ENCODE measurements around the gene SLCO3A1.
"Not testable (repeated sequence)": the region's sequence is repeated elsewhere in the genome, so short reads cannot be mapped to it uniquely, and the experiment has no call there.

Gene SLCO3A1

DNA sequence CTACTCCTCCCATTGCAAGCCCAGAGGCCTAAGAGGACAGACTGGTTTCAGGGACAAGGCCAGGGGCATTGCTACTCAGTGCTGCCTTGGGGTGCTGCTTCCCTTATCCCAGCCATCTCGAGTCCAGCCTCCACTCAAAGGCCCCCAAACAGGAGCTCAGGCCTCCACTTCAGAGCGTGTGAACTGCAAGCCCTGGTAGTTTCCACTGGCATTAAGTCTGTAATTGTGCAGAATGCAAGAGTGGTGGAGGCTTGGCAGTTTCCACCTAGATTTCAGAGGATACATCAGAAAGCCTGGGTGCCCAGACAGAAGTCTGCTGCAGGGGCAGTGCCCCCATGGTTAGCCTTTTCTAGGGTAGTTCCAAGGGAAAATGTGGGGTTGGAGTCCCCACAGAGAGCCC is 347.4 kb downstream of the SLCO3A1 start:
- no peaks in the 10 kb centered on the region for H3K79me2 ChIP-seq (ENCODE audit: insufficient read depth, low read length)
- no peak overlapping the region for H3K4me2 ChIP-seq (ENCODE audit: low read depth, low read length, poor library complexity, severe bottlenecking)
- H3K9me3 ChIP-seq (ENCODE audit: insufficient read depth, low read depth, low read length), result no peaks in the 10 kb centered on the region
- no peak overlapping the region for H2AFZ ChIP-seq (ENCODE audit: low read length)
- no peaks in the 10 kb centered on the region for H4K20me1 ChIP-seq (ENCODE audit: insufficient read depth, low read length, poor library complexity, severe bottlenecking)
- TF ChIP-seq, protein P1, sequence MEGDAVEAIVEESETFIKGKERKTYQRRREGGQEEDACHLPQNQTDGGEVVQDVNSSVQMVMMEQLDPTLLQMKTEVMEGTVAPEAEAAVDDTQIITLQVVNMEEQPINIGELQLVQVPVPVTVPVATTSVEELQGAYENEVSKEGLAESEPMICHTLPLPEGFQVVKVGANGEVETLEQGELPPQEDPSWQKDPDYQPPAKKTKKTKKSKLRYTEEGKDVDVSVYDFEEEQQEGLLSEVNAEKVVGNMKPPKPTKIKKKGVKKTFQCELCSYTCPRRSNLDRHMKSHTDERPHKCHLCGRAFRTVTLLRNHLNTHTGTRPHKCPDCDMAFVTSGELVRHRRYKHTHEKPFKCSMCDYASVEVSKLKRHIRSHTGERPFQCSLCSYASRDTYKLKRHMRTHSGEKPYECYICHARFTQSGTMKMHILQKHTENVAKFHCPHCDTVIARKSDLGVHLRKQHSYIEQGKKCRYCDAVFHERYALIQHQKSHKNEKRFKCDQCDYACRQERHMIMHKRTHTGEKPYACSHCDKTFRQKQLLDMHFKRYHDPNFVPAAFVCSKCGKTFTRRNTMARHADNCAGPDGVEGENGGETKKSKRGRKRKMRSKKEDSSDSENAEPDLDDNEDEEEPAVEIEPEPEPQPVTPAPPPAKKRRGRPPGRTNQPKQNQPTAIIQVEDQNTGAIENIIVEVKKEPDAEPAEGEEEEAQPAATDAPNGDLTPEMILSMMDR (conservative IDR thresholded peaks at IDR 0.05; ENCODE audit: low read length), result no peak
- no peak for TF ChIP-seq EZH2phosphoT487 (IDR thresholded peaks at IDR 0.05; ENCODE audit: borderline replicate concordance)
- no peak overlapping the region for H3K9ac ChIP-seq (ENCODE audit: low read depth, low read length, poor library complexity, severe bottlenecking)
- H3K36me3 ChIP-seq (ENCODE audit: insufficient read depth, low read length), result no peaks in the 10 kb centered on the region
- no peaks in the 10 kb centered on the region for H3K9me2 ChIP-seq (replicated peaks; ENCODE audit: low read depth, low read length)
- no peaks in the 10 kb centered on the region for H3F3A ChIP-seq (ENCODE audit: low read depth)
- H3K4me3 ChIP-seq (ENCODE audit: low read length, poor library complexity, severe bottlenecking), result no peak overlapping the region
- no peaks in the 10 kb centered on the region for H3K27me3 ChIP-seq (ENCODE audit: insufficient read depth, low read length, poor library complexity, severe bottlenecking)
- H3K4me1 ChIP-seq (ENCODE audit: insufficient read depth, low read length, poor library complexity, severe bottlenecking), result no peaks in the 10 kb centered on the region

DNA sequence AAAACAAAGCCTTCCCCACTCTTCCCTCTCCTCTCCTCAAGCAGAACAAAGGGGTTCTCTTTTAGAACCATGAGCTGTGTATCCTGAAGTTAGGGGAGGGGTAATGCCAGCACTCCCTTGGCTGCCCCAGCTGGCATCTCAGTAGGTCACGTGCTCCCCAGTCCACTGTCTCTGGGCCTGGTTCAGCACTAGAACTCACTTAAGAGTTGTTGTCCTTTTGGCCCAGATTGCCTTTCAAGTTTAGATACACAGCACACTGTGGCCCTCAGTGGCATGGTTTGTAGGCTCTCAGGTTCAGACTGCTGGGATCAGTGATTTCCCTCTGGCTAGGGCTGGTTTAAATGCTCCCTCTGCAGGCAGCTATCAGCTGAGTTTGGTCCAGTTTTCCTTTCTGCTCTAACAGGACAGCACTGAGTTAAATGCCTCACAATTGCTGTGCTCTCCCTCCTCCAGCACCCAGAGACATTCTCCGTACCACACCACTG is 351.8 kb downstream of the SLCO3A1 start:
- Histone ChIP-seq H3F3A (ENCODE audit: low read depth) (no peaks in the 10 kb centered on the region), H2AFZ (ENCODE audit: low read length) (no peak overlapping the region), H3K4me3 (ENCODE audit: low read length, poor library complexity, severe bottlenecking) (no peak overlapping the region), H3K4me1 (ENCODE audit: insufficient read depth, low read length, poor library complexity, severe bottlenecking) (no peaks in the 10 kb centered on the region), H4K20me1 (ENCODE audit: insufficient read depth, low read length, poor library complexity, severe bottlenecking) (no peaks in the 10 kb centered on the region), H3K79me2 (ENCODE audit: insufficient read depth, low read length) (no peaks in the 10 kb centered on the region), H3K9ac (ENCODE audit: low read depth, low read length, poor library complexity, severe bottlenecking) (no peak overlapping the region), H3K27me3 (ENCODE audit: insufficient read depth, low read length, poor library complexity, severe bottlenecking) (no peaks in the 10 kb centered on the region), H3K9me3 (ENCODE audit: insufficient read depth, low read depth, low read length) (no peaks in the 10 kb centered on the region), H3K36me3 (ENCODE audit: insufficient read depth, low read length) (no peaks in the 10 kb centered on the region), H3K4me2 (ENCODE audit: low read depth, low read length, poor library complexity, severe bottlenecking) (no peak overlapping the region), H3K9me2 (replicated peaks; ENCODE audit: low read depth, low read length) (no peaks in the 10 kb centered on the region)
- no peak for TF ChIP-seq EZH2phosphoT487 (IDR thresholded peaks at IDR 0.05; ENCODE audit: borderline replicate concordance)
- TF ChIP-seq, protein P1 (conservative IDR thresholded peaks at IDR 0.05; ENCODE audit: low read length), result no peak

DNA sequence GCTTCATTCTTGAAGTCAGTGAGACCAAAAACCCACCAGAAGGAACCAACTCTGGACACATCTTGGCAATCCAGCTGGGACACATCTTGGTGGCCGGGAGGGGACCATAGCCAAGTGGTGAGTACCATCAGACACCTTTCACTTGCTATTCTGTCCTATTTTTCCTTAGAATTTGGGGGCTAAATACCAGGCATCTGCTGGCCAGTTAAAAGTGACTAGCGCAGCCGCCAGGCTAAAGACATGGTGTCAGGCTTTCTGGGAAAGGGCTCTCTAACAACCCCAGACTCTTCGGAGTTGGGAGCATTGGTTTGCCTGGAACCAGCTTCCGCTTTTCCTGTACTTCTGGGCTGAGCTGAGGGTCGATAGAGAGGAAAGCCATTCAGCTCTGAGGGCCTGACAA is 354.1 kb downstream of the SLCO3A1 start:
- H3K4me1 ChIP-seq (ENCODE audit: insufficient read depth, low read length, poor library complexity, severe bottlenecking); H3K4me3 ChIP-seq (ENCODE audit: low read length, poor library complexity, severe bottlenecking); H3K36me3 ChIP-seq (ENCODE audit: insufficient read depth, low read length); H3K27me3 ChIP-seq (ENCODE audit: insufficient read depth, low read length, poor library complexity, severe bottlenecking); H2AFZ ChIP-seq (ENCODE audit: low read length); H3K9ac ChIP-seq (ENCODE audit: low read depth, low read length, poor library complexity, severe bottlenecking); H3F3A ChIP-seq (ENCODE audit: low read depth); H3K4me2 ChIP-seq (ENCODE audit: low read depth, low read length, poor library complexity, severe bottlenecking); H3K79me2 ChIP-seq (ENCODE audit: insufficient read depth, low read length); H3K9me2 ChIP-seq (replicated peaks; ENCODE audit: low read depth, low read length); H3K9me3 ChIP-seq (ENCODE audit: insufficient read depth, low read depth, low read length); H4K20me1 ChIP-seq (ENCODE audit: insufficient read depth, low read length, poor library complexity, severe bottlenecking): not testable (repeated sequence)

All from Loucy (cell line).